Activated naive CD8-positive, alpha-beta T cell (primary cell): ENCODE results near the gene ADGRB3.
"Not testable (repeated sequence)": the region's sequence is repeated elsewhere in the genome, so short reads cannot be mapped to it uniquely, and the experiment has no call there.

Source experiments
- H3K27ac Mint-ChIP-seq: one replicate; pipeline ENCODE4 v1.8.0; 2021; ENCODE audit warnings: mixed read lengths
- H3K27me3 Mint-ChIP-seq: one replicate; pipeline ENCODE4 v1.8.0; 2021; ENCODE audit warnings: mixed read lengths
- H3K36me3 Mint-ChIP-seq: one replicate; pipeline ENCODE4 v1.8.0; 2021; ENCODE audit warnings: mixed read lengths
- H3K4me1 Mint-ChIP-seq: one replicate; pipeline ENCODE4 v1.8.0; 2021; ENCODE audit warnings: low read depth, mixed read lengths
- H3K4me3 Mint-ChIP-seq: one replicate; pipeline ENCODE4 v1.8.0; 2021; ENCODE audit warnings: mild to moderate bottlenecking, mixed read lengths
- H3K9me3 Mint-ChIP-seq: one replicate; pipeline ENCODE4 v1.8.0; 2021; ENCODE audit warnings: low read depth, mixed read lengths

The ADGRB3 gene

GRCh38 chr6:69265706-69266105 lies 630.6 kb downstream of the ADGRB3 start:
- no peak overlapping the region for H3K27ac Mint-ChIP-seq
- no peaks in the 10 kb centered on the region for H3K27me3 Mint-ChIP-seq
- no peak overlapping the region for H3K4me3 Mint-ChIP-seq
- no peaks in the 10 kb centered on the region for H3K36me3 Mint-ChIP-seq
- H3K4me1 Mint-ChIP-seq, result no peaks in the 10 kb centered on the region
- H3K9me3 Mint-ChIP-seq, result no peaks in the 10 kb centered on the region

GRCh38 chr6:69276204-69276603 lies 641.1 kb downstream of the ADGRB3 start:
- Mint-ChIP-seq H3K27ac (no peak overlapping the region), H3K27me3 (no peaks in the 10 kb centered on the region), H3K4me1 (no peaks in the 10 kb centered on the region), H3K36me3 (no peaks in the 10 kb centered on the region), H3K4me3 (no peak overlapping the region), H3K9me3 (no peaks in the 10 kb centered on the region)

GRCh38 chr6:69279805-69280204 lies 644.7 kb downstream of the ADGRB3 start:
- H3K27me3 Mint-ChIP-seq, result no peaks in the 10 kb centered on the region
- H3K4me1 Mint-ChIP-seq, result no peaks in the 10 kb centered on the region
- no peak overlapping the region for H3K4me3 Mint-ChIP-seq
- no peaks in the 10 kb centered on the region for H3K36me3 Mint-ChIP-seq
- H3K27ac Mint-ChIP-seq, result no peak overlapping the region
- no peaks in the 10 kb centered on the region for H3K9me3 Mint-ChIP-seq

GRCh38 chr6:69280858-69281257 lies 645.8 kb downstream of the ADGRB3 start:
- Mint-ChIP-seq H3K27me3 (no peaks in the 10 kb centered on the region), H3K36me3 (no peaks in the 10 kb centered on the region), H3K27ac (no peak overlapping the region), H3K4me3 (no peak overlapping the region), H3K9me3 (no peaks in the 10 kb centered on the region), H3K4me1 (no peaks in the 10 kb centered on the region)

GRCh38 chr6:69284176-69284730 lies 649.2 kb downstream of the ADGRB3 start:
- Mint-ChIP-seq H3K27me3 (no peaks in the 10 kb centered on the region), H3K4me1 (no peaks in the 10 kb centered on the region), H3K36me3 (no peaks in the 10 kb centered on the region), H3K4me3 (no peak overlapping the region), H3K27ac (no peak overlapping the region), H3K9me3 (no peaks in the 10 kb centered on the region)

- no peak overlapping the region for H3K4me3 Mint-ChIP-seq
- peaks cover 2% of the 10 kb centered on the region for H3K9me3 Mint-ChIP-seq
- no peaks in the 10 kb centered on the region for H3K36me3 Mint-ChIP-seq
- H3K27ac Mint-ChIP-seq, result no peak overlapping the region
- H3K4me1 Mint-ChIP-seq, result no peaks in the 10 kb centered on the region
- H3K27me3 Mint-ChIP-seq, result no peaks in the 10 kb centered on the region
Measured at GRCh38 chr6:69285054-69285453, 650.0 kb downstream of the ADGRB3 start.

GRCh38 chr6:69286331-69286730 lies 651.2 kb downstream of the ADGRB3 start:
- H3K4me1 Mint-ChIP-seq, result no peaks in the 10 kb centered on the region
- no peak overlapping the region for H3K27ac Mint-ChIP-seq
- peaks cover 4% of the 10 kb centered on the region for H3K9me3 Mint-ChIP-seq
- no peak overlapping the region for H3K4me3 Mint-ChIP-seq
- H3K27me3 Mint-ChIP-seq, result no peaks in the 10 kb centered on the region
- H3K36me3 Mint-ChIP-seq, result no peaks in the 10 kb centered on the region

- H3K4me1 Mint-ChIP-seq, H3K4me3 Mint-ChIP-seq, H3K27me3 Mint-ChIP-seq, H3K27ac Mint-ChIP-seq, H3K36me3 Mint-ChIP-seq, H3K9me3 Mint-ChIP-seq: not testable (repeated sequence)
Measured at GRCh38 chr6:69288198-69288597, 653.1 kb downstream of the ADGRB3 start.

GRCh38 chr6:69289689-69290495 lies 654.8 kb downstream of the ADGRB3 start:
- H3K4me1 Mint-ChIP-seq, result no peaks in the 10 kb centered on the region
- H3K27ac Mint-ChIP-seq, result no peak overlapping the region
- H3K9me3 Mint-ChIP-seq, result peaks cover 4% of the 10 kb centered on the region
- H3K27me3 Mint-ChIP-seq, result no peaks in the 10 kb centered on the region
- no peaks in the 10 kb centered on the region for H3K36me3 Mint-ChIP-seq
- no peak overlapping the region for H3K4me3 Mint-ChIP-seq

- no peaks in the 10 kb centered on the region for H3K27me3 Mint-ChIP-seq
- no peaks in the 10 kb centered on the region for H3K4me1 Mint-ChIP-seq
- H3K9me3 Mint-ChIP-seq, result peaks cover 4% of the 10 kb centered on the region
- no peak overlapping the region for H3K27ac Mint-ChIP-seq
- H3K36me3 Mint-ChIP-seq, result no peaks in the 10 kb centered on the region
- H3K4me3 Mint-ChIP-seq, result no peak overlapping the region
Measured at GRCh38 chr6:69293471-69293870, 658.4 kb downstream of the ADGRB3 start.

- Mint-ChIP-seq H3K4me1 (no peaks in the 10 kb centered on the region), H3K4me3 (no peak overlapping the region), H3K9me3 (peaks cover 7% of the 10 kb centered on the region), H3K27me3 (no peaks in the 10 kb centered on the region), H3K36me3 (no peaks in the 10 kb centered on the region), H3K27ac (no peak overlapping the region)
Measured at GRCh38 chr6:69294407-69294806, 659.3 kb downstream of the ADGRB3 start.

- no peaks in the 10 kb centered on the region for H3K4me1 Mint-ChIP-seq
- H3K27me3 Mint-ChIP-seq, result no peaks in the 10 kb centered on the region
- H3K9me3 Mint-ChIP-seq, result peaks cover 7% of the 10 kb centered on the region
- H3K4me3 Mint-ChIP-seq, result no peak overlapping the region
- H3K27ac Mint-ChIP-seq, result no peak overlapping the region
- H3K36me3 Mint-ChIP-seq, result no peaks in the 10 kb centered on the region
Measured at GRCh38 chr6:69294862-69295261, 659.8 kb downstream of the ADGRB3 start.

- Mint-ChIP-seq H3K27me3 (no peaks in the 10 kb centered on the region), H3K9me3 (peaks cover 3% of the 10 kb centered on the region), H3K27ac (no peak overlapping the region), H3K36me3 (no peaks in the 10 kb centered on the region), H3K4me1 (no peaks in the 10 kb centered on the region), H3K4me3 (no peak overlapping the region)
Measured at GRCh38 chr6:69303382-69303781, 668.3 kb downstream of the ADGRB3 start.

- Mint-ChIP-seq H3K27ac (no peak overlapping the region), H3K27me3 (no peaks in the 10 kb centered on the region), H3K9me3 (no peaks in the 10 kb centered on the region), H3K4me1 (no peaks in the 10 kb centered on the region), H3K36me3 (no peaks in the 10 kb centered on the region), H3K4me3 (no peak overlapping the region)
Measured at GRCh38 chr6:69305456-69305855, 670.4 kb downstream of the ADGRB3 start.

- Mint-ChIP-seq H3K9me3 (peaks cover 8% of the 10 kb centered on the region), H3K4me1 (no peaks in the 10 kb centered on the region), H3K36me3 (no peaks in the 10 kb centered on the region), H3K27ac (no peak overlapping the region), H3K4me3 (no peak overlapping the region), H3K27me3 (no peaks in the 10 kb centered on the region)
Measured at GRCh38 chr6:69308584-69308983, 673.5 kb downstream of the ADGRB3 start.

- no peaks in the 10 kb centered on the region for H3K36me3 Mint-ChIP-seq
- H3K27ac Mint-ChIP-seq, result no peak overlapping the region
- no peak overlapping the region for H3K4me3 Mint-ChIP-seq
- H3K4me1 Mint-ChIP-seq, result no peaks in the 10 kb centered on the region
- peaks cover 8% of the 10 kb centered on the region for H3K9me3 Mint-ChIP-seq
- no peaks in the 10 kb centered on the region for H3K27me3 Mint-ChIP-seq
Measured at GRCh38 chr6:69311888-69312287, 676.8 kb downstream of the ADGRB3 start.
